HS-27A (cell line): ENCODE results near the gene FN3KRP.

Source experiments
- DNase-seq: peaks from one replicate; pipeline ENCODE4 v3.0.0-alpha.2; 2012; ENCODE audit warnings: low read depth, missing footprints

FN3KRP gene

DNA sequence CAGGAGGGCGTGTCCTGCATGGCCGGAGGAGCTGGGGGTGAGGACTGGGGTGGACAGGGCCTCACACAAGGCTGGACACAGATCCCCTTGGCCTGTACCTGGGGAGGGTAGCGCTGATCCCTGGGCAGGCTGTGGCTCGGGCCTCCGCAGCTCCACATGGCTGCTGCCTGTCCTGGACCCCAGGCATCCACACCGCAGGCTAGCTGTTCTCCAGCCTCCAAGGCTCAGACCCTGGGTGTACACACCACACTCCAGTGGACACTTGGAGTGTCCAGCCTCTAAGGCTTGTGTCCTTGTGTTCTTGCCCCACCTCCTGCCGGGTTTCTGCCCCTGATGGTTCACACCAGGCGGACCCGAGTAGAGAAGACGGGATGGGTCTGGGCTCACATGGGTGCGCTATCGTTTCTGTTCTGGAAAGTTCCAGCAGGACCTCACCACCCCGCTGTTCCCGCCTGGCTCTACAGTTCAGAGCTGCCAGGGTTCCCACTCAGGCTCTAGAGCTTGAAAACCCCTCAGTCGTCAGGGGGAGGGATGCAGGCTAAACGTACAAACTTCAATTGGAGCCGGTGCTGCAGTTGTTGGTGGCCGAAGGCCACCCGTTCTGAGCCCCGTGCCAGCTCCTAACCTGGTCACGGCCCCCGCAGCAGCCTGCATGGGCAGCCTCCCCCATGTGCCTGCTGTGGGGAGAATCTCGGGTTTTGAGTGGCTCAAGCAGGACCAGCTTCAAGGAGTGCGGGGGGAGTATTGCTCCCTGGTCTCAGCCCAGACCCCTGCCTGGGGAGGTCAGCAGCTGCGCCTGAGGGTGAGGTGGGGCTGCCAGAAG is 6.6 kb upstream of the FN3KRP start:
- DNase-seq = no peak

DNA sequence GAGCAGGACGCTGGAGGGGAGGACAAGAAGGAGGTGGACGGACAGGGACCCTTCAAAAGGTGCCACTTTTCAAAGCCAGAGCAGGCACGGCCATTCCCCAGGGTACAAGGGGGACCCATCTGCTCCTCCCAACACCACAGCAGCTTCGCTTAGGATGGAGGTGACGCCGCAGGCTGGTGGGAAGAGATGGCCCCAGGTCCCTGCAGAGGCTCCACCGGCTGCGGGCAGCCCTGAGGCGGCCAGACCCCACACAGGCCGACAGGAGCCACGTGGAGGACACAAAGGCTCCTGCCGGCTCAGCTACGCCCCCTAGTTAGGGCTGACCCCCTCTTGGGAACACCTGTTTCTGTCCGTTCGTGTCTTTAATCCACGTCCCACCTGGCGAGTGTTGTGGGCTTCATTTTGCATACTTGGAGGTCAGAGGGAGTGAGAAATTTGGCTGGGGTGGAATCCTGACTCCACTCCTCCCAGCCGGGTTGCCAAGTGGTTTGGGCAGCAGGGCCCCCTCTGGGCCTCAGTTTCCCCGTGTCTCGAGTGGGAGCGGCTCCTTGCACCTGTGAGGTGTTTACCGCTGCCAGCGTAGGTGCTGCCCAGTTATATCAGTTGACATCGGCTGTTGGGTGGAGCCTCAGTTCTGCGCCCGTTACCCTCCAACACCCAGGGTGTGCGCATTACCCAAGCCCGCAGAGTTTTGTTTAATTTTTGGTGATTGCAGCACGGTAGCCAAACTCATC is 5.8 kb upstream of the FN3KRP start:
- DNase-seq = no peak

DNA sequence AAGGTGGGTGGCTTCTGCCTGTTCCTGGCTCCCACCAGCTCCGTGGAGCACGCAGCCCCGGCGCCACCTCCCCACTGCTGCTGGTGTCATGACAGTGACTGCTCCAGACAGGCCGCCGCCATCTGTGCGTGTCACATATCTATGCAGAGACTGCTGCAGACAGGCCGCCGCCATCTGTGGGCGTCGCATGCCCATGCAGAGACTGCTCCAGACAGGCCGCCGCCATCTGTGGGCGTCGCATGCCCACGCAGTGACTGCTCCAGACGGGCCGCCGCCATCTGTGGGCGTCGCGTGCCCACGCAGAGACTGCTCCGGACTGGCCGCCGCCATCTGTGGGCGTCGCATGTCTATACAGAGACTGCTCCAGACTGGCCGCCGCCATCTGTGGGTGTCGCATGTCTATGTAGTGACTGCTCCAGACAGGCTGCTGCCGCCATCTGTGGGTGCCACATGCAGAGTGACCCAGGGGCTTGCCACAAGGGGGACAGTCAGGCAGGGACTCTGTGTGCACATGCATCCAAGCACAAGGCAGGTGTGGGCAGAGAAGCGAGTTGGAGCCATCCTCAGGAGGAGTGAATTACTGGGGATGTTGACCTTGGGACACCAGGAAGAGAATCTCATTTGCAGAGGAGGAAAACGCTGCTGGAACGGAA is 3.3 kb upstream of the FN3KRP start:
- DNase-seq = no peak

DNA sequence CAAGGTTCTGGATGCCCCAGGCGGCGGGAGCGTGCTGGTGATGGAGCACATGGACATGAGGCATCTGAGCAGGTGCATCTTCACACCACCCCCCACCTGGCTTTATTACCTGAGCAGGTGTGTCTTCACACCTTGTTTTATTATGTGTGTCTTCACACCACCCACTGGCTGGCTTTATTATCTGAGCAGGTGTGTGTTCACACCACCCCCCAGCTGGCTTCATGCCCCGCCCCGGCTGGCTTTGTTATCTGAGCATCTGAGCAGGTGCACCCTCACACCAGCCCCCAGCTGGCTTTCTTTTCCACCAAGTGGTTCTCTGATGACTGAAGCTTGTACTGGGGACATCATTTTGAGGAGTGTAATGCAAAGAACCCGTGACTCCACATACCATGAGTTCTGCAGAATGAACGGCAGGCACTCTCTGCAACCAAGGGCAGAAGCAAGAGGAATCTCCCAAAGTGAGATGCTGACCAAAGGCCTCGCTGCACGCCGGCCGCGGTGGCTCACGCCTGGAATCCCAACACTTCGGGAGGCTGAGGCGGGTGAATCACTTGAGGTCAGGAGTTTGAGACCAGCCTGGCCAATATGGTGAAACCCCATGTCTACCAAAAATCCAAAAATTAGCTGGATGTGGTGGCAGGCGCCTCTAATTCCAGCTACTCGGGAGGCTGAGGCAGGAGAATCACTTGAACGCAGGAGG is 2.6 kb downstream of the FN3KRP start:
- DNase-seq = no peak

- DNase-seq = no peak
Observed at GRCh38 chr17:82720204-82720603, 3.7 kb downstream of the FN3KRP start.

GRCh38 chr17:82722341-82723013 is 6.0 kb downstream of the FN3KRP start:
- no peak for DNase-seq

- DNase-seq = no peak
Observed at GRCh38 chr17:82723169-82723807, 6.8 kb downstream of the FN3KRP start.

DNA sequence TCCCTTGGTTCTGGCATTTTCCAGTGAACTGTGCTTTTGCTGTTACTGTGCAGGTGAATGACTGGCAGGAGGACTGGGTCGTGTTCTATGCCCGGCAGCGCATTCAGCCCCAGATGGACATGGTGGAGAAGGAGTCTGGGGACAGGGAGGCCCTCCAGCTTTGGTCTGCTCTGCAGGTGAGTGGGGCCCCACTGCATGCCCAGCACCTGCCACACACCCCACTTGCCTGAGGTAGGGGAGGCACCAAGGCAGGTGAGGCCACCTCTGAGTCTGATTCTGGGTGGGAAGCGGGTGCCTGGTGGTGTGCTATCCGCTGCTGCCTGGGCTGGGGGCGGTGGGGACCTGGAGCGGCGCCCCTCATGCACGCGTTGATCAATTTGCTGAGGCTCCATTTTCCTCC is 9.9 kb downstream of the FN3KRP start:
- no peak for DNase-seq

GRCh38 chr17:82729479-82730260 is 13.2 kb downstream of the FN3KRP start:
- no peak for DNase-seq

DNA sequence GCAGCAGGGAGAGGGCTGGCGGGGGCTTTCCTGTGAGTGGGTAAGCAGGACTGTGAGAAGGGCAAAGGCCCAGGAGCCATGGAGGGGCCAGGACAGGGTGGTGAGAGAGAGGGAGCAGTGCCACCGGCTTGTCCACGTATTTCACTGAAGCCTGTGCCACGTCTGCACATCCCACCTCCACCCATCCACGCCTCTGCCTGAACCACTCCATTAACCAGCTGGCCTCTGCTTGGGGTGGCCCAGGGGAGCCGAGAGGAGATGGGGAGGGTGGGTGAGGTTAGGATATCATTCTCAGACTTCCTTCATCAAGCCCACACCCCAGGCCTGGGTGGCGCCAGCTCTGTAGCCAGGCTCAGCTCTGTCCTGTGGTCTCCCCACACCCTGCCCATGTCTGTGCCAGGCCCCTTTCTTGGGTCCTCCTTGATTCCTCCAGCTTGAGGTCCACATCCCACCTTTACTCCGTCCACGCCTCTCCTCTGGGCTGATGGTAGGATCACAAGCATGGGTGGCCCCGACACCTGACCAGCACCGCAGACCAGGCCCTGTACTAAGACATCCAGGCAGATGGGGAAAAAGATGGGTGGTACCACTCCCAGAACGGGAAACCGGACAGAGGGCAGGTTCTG is 15.7 kb downstream of the FN3KRP start:
- no peak for DNase-seq

DNA sequence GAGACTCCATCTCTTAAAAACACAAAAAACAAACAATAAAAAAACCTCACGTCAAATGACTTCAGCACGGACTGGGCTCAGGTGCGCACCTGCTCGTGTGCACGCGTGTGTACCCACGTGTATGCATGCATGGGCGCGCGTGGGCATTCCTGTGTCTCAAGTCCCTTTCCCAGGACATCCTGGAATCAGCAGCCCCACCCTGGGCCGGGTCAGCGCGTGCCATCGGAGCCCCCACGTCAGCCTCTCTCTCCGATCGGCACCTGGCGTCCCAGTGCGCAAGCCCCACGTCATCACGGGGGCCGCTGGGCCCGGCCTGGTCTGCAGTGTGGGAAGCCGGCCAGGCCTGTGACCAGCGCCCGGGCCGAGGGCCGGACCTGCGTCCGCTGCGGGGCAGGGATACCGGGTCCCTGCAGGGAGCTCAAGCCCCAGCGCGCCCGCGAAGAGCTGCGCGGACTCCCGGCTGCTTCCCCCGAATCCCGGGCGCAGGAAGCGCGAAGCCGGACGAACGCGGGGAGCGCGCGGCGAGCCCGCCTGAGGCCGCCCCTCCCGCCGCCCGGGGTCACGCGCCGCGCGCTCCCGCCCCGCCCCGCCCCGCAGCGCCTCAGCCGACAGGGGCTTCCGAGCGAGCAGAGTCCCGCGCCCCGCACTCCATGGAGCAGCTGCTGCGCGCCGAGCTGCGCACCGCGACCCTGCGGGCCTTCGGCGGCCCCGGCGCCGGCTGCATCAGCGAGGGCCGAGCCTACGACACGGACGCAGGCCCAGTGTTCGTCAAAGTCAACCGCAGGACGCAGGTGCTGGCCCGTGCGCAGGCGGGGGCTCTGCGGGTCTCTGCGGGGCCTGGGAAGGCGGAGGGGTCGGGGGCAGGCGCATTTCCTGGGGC is 18.7 kb downstream of the FN3KRP start, which contains the start of gene FN3K:
Gene FN3K (plus strand): TSS at position 629 of the 880 bp plus-strand sequence. CDS start 22 bp downstream, at position 651.
- no peak for DNase-seq

GRCh38 chr17:82736511-82737185 is 20.1 kb downstream of the FN3KRP start:
- DNase-seq = no peak

DNA sequence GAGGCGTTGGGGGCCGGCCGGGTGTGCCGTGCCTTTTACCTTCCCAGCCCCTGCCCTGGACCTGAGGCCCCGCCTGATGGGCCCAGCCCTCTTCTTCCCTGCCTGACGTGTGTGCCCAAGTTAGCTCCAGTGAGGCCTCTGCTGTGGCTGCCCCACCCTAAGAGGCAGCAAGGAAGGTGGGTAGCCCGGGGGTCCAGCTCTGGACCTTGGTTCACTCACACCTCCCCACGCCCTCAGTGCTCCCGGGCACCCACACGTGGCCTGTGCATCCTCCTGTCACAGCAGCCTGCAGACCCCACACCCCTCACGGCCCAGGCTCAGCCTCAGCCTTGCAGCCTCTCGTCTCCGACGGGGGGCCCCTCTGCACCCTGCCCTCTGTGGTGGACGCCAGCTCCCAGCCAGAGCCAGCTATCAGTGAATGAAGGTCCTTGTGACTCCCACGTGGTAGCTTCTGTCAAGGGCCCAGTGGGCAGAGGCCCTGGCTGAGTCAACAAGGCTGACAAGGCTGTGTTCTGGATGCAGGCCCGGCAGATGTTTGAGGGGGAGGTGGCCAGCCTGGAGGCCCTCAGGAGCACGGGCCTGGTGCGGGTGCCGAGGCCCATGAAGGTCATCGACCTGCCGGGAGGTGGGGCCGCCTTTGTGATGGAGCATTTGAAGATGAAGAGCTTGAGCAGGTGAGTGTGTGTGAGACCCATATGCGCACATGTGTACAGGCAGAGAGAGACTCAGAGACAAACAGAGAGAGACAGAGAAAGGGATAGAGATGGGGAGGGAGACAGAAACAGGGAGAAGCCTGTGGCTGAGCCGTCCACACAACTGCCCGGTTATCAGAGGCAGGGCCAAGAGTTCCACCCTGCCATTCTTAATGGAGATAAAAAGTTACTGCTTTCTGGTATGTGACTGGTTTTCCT is 21.7 kb downstream of the FN3KRP start:
- no peak for DNase-seq

GRCh38 chr17:82740906-82741759 is 24.6 kb downstream of the FN3KRP start:
- DNase-seq = no peak

- DNase-seq = no peak
Observed at GRCh38 chr17:82743344-82744219, 27.1 kb downstream of the FN3KRP start.
